PC-3 (cell line): ENCODE results near the gene EEF1A2.

Source experiments
- CTCF ChIP-seq: fragments of 300-600 bp; sonication (generic); conservative IDR thresholded peaks from 2 replicates; pipeline ENCODE4 v1.5.1; 2017; ENCODE audit warnings: antibody characterized with exemption, low read depth, mild to moderate bottlenecking, low read length
- EZH2phosphoT487 ChIP-seq: fragments of 300-600 bp; sonication (generic); IDR thresholded peaks from 2 replicates; pipeline ENCODE4 v1.6.1; 2018; ENCODE audit warnings: mild to moderate bottlenecking, antibody characterized with exemption, low read length, borderline replicate concordance

DNA sequence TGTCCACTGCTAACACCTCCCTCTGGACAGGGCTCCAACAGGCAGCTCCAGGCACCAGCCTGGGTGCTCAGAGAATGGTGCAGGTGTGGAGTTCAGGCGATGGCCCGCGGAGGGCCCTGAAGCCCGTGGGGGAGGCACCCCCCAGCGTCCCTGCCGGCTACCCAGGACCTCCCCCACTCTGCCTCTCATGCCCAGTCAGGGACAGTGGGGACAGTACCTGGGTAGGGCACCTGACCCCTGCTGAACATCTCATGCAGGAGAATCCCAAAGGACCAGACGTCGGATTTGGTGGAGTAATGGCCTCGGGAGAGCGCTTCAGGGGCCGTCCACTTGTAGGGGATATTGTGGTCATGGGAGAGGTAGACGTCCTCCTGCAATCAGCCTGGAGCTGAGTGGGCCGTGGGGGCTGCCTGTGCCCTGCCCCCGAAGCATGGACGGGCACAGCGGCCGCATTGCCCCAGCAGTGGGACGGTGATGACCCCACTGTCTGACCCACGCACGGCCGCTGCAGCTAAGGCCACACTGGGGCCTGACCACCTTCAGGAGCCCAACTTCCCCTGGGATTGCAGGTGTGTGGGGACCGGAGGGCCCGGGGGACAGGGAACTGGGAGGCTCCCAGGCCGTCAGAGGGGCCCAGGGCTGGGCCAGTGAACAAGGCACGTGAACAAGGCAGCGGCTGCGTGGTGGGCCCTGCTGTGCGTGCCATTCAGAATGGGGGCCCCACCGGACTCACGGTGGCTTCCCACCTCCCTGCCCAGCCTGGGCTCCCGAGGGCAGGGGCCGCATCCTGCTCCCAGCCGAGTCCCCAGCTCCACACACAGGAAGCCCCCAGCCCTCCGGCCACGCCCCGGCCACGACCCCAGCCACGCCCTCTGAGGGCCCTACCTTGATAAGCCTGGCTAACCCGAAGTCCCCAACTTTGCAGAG lies 31.2 kb upstream of the EEF1A2 start:
- TF ChIP-seq CTCF (no peak), EZH2phosphoT487 (no peak)
